CD4-positive, alpha-beta T cell treated with Interleukin-10 for 1 hour (primary cell): ENCODE measurements around the gene BLOC1S5.
"Not testable (repeated sequence)": the region's sequence is repeated elsewhere in the genome, so short reads cannot be mapped to it uniquely, and the experiment has no call there.

ENCODE experiments used
- DNase-seq: peaks from one replicate; pipeline ENCODE4 v3.0.0-alpha.2; 2020

The BLOC1S5 gene

GRCh38 chr6:8041913-8042583 is 22.1 kb downstream of the BLOC1S5 start:
- no peak for DNase-seq

- not testable (repeated sequence) for DNase-seq
Observed at GRCh38 chr6:8034107-8034506, 30.1 kb downstream of the BLOC1S5 start.

DNA sequence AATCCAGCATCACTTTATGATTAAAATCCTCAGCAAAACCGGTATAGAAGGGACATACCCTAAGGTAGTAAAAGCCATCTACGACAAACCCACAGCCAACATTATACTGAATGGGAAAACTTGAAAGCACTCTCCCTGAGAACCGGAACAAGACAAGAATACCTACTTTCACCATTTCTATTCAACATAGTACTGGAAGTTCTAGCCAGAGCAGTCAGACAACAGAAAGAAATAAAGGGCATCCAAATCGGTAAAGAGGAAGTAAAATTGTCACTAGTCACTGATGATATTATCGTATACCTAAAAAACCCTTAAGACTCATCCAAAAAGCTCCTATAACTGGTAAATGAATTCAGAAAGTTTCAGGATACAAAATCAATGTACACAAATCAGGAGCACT is 33.3 kb downstream of the BLOC1S5 start:
- no peak for DNase-seq

- no peak for DNase-seq
Observed at GRCh38 chr6:8029243-8029870, 34.8 kb downstream of the BLOC1S5 start.

- DNase-seq, result no peak
Observed at GRCh38 chr6:8027965-8028651, 36.1 kb downstream of the BLOC1S5 start.

DNA sequence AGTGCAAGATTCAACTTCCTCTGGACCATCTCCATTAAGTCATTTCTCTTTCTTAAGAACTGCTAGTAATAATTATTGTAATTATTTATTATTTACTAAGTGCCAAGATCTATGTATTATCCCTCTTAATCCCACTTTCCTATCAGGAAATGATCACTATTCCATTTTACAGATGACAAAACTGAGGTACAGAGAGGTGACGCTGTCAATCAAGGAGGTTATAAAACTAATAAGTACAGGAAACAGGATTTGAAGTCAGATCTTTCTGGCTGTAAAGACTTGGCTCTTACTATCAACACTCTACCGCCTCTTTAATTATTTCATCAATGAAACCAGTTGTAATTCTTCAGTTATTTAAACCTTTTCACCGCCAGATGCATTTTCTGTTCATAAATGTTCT is 37.4 kb downstream of the BLOC1S5 start:
- DNase-seq, result no peak

DNA sequence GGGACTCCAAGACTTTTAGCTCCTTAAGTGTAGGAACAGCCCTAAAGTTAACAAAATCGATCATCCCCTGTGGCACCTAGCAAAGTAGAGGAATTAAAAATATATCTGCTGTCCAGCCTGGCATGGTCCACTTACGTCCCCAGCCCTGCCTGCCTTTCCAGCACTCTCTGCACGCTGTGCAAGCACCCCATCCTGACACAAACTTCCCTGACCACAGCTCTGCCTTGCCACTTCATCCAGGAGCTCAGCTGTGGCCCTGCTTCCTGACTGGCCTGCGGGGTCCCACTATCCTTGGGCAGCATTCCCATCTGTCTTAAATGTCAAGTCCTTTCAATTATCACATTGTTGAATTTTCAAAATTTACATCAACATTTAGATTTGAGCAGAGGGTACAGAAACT is 39.0 kb downstream of the BLOC1S5 start:
- DNase-seq, result no peak

GRCh38 chr6:8023638-8024037 is 40.6 kb downstream of the BLOC1S5 start:
- DNase-seq, result no peak

DNA sequence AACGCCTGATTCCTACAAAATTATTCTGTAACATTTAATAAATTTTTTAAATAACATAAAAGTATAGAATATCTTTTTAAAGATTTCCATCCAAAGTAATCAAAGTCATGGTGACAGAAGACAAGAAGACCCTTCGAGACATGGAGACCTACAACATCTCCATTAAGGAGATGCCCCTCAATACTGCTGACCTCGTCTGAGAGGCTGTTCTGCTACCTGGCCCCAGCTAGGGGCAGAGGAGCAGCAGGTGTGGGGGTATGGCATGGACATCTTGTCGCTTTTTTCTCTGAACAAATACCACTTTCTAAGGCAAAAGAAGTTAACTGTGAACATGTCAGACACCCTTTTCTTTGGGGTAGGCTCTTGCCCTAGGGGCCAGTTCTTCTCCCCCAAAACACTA is 44.1 kb downstream of the BLOC1S5 start:
- DNase-seq, result no peak

- no peak for DNase-seq
Observed at GRCh38 chr6:8017705-8018104, 46.5 kb downstream of the BLOC1S5 start.

DNA sequence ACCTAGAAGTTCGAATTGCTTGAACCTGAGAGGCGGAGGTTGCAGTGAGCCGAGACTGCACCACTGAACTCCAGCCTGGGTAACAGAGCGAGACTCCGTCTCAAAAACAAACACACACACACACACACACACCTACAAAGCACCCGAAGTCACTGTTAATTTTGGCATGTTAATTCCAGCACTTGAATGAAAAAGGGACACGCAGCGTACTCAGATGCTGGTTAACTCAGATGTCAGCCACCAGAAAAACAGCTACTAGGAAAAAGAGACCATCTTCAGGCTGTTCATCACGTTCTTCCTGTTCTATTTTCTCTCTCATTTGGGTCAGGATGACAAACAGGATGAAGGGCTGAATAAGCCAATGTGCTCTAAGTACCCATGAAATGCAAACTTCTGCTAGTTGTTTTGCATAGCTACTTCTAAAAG is 46.9 kb downstream of the BLOC1S5 start:
- DNase-seq, result no peak

- no peak for DNase-seq
Observed at GRCh38 chr6:8014947-8015346, 49.2 kb downstream of the BLOC1S5 start.

GRCh38 chr6:8013763-8014162 is 50.4 kb downstream of the BLOC1S5 start:
- no peak for DNase-seq

GRCh38 chr6:8006208-8006607 is 58.0 kb downstream of the BLOC1S5 start:
- DNase-seq, result peak; percentile 8

- no peak for DNase-seq
Observed at GRCh38 chr6:8005136-8005535, 59.1 kb downstream of the BLOC1S5 start.

- DNase-seq, result no peak
Observed at GRCh38 chr6:8000636-8001035, 63.6 kb downstream of the BLOC1S5 start.

- DNase-seq, result no peak
Observed at GRCh38 chr6:8000188-8000596, 64.0 kb downstream of the BLOC1S5 start.

DNA sequence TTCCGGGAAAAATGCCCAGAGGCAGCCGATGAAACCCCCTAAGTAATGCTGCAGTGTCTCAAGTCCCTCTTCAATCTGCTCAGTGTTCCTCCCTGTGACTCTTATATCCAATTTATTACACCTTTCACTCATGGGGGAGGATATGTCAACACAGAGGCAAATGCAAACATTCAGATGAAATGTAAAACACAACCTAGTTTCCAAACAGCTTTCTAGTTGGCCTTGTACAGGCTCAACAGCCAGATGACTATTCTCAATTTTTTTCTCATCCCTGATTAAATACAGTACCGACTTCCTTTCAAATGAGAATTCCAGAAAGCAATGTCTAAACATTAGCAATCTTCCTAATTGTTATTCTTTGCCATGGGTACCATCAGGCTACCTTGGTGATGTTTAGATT is 65.0 kb downstream of the BLOC1S5 start:
- DNase-seq, result no peak

DNA sequence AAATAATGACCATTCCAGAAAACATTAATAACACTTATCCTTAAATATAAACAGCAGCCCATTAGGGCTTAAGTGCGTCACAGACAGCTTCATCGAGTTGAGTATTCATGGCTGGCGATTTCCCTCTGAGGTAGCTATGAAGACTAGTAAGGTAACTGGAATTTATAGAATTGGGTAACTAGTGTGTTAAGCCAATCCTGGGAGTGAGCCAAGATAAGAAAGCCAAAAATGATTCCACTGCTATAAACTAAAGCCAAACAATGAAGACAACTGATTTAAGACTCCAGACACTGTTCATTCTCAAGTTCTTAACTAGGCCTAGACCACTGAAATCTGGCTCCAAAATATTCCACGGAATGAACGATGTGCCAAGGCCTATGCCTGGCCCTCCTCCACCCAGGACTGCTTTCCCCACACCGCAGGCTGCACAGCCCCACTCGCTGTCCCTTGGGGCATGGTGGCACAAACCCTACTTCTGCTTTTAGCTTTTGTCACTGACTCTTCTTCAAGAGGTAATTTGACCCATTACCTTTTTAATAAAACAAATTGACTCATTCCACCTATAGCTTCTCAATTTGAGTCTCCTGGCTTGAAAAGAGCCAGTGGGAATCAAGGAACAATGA is 66.0 kb downstream of the BLOC1S5 start:
- DNase-seq, result no peak

GRCh38 chr6:7997286-7997685 is 66.9 kb downstream of the BLOC1S5 start:
- DNase-seq, result no peak

GRCh38 chr6:7996538-7997111 is 67.6 kb downstream of the BLOC1S5 start:
- DNase-seq, result no peak

DNA sequence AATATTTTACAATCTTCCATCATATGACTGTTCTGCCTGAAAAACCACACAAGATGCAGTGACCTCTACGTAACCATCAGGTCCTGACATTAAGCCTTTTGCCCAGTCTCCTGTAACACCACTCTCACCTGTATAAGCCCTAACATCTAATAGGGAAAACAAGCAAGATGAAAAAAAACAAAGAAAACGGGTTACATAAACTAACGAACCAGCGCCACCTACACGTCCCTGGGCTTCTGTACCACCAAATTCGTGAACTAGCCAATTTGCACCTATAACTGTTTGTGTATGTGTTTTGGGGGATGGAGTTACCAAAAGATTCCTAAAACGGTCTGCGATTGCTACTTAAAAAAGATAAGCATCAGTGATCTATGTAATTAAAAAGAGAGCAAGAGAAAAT is 70.2 kb downstream of the BLOC1S5 start:
- no peak for DNase-seq

DNA sequence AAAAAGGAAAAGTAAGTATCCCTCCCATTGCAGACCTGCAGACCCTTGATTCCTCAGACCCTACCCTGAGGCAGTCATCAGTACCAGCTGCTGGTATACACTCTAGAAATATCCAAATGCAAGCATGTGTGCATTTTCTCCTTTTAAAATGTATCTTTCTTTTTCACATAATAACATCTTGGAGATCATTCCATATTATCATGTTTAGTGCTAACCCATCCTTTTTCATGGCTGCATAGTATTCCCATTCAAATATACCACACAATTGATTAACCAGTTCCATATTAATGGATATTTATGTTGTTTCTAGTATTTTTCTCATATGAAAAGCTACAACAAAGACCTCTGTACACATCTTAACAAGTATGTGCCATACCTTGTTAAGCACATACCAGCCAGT is 70.8 kb downstream of the BLOC1S5 start:
- DNase-seq, result no peak
